GM18517 (cell line): ENCODE measurements around the gene CBFA2T2.
A peak's percentile ranks its signal among the peaks of the same experiment; 100 is the strongest.

Experiments used
- ATAC-seq: cut with Tn5 transposase; IDR thresholded peaks from one replicate; pipeline ENCODE4 v1.9.1; 2021; ENCODE audit warnings: mild to moderate bottlenecking, moderate library complexity; ENCODE audit not compliant: unreplicated experiment

CBFA2T2 gene

DNA sequence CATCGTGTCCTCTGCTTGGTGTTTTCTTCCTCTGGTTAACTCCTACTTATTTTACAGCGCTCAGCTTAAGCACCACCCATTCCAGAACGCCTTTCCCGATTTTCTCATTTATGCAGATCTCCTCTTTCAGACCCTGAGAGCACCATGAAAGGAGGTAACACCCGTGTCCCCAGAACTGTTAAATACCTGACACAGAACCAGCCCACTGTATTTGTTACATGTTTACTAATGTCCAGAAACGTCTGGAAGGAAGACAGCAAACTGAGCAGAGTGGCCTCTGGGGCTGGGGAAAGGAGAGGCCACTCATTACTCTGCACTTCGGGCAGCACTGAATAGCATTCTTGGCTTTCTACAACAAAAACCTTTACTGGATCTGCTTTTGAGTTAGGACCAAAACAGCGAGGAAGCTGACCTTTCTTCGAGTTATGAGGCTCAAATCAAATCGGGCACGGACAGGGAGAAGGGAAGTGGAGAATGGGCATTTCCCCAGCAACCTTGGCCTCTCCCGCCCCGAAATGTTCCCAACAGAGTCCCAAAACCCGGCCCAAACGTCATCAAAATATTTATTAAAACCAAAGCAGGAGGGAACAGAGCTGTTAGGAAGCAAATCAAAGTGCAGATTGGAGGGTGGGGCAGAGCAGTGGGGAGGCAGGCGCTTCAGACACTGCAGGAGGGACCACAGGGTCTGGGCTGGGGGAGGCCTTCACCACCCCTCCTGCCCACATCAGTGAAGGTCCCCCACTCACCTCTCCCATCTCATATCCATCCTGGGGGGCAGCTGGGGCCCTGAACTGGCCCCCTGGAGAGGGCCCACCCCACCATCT, 185.5 kb downstream of the CBFA2T2 start:
- no peak for ATAC-seq

DNA sequence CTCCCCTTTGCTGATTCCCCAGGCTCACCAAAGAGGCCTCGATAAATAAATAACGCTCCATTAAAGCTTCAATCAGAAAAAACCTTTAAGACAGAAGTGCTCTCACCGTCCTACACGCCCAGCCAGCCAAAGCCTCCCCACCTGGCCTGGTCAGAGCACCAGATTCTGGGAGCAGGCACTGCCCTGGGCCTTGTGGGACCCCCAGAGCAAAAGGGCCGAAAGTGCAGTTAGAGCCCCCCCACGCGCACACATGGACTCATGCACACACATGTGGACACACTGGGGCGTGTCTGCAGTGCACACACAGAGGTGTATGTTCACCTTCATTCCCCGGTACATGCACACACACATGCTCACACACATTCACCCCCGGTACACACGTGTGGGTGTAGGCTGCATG, 186.2 kb downstream of the CBFA2T2 start:
- ATAC-seq, result no peak

DNA sequence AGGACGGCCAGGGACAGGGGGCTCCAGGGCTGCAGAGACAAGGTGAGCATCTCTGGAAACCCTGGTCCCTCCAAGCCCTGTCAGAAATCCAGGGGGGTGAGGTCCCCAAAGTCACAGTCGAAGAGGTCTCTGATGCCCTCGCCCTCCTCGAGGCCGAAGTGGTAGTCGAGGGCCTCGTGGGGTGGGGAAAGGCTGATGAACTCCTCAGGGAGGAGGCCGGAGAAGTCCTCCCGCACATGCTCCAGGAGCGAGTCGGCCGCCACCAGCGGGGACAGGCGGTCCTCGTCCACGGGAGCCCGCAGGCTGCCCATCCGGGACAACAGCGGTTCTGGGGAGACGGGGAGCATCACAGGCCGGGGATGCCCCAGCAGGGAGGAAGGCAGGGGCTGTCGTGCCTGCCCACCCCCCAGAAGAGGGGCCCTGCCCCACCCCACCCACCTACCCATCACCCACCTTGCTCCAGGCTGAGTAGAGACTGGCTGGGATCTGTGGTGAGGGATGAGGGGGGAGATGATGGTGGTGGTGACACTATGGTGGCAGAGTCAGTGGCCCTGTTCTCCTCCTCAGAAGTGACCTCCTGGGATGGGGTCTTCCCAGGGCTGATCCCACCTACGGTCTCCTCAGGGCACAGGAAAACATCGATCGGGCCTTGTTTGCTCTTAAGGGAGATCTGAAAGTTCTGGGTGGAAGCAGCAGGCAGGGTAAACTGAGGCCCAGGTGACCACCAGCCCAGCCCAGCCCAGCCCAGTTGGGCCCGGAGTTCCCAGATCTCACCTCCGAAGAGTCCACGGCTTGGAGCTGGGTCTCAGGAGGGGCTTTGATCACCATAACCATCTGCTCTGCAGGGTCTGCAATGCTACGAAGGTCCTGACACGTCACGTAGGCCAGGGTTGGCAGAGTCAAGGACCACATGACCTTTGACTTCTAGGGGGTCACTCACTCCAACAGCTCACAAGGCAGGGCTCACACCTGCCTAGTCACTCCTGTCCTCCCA, 187.1 kb downstream of the CBFA2T2 start:
- no peak for ATAC-seq

DNA sequence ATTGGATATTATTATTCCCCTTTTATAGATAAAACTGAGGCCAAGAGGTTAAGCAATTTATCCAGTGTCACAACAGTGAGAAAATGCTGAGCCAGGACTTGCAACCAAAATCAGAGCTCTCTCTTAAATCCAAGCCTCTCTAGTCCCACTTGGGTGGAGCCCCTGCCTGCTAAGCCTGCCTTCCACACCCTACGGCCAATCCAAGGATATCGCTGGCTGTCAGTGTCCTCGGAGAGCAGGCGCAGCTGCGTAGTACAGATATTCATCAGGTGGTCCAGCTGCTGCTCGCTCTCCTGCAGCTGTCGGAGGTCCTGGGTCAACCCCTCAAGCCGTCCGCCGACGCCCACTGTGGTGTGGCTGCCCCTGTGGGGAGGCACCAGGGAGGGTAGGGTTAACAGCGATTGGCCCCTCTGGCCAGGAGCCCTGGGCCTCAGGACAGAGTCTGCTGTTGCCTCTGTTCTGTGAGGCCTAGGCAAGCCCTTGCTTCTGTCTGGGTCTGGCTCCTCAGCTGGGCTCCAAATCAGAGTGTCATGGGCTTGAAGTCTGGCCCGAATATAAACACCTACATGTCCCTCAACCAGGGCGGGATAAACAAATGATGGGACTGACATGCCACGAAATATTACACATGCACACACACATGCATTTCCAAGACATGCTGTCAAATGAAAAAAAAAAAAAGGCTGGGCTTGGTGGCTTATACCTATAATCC, 188.3 kb downstream of the CBFA2T2 start:
- no peak for ATAC-seq

GRCh38 chr20:33679758-33680485, 190.0 kb downstream of the CBFA2T2 start:
- ATAC-seq, result no peak

DNA sequence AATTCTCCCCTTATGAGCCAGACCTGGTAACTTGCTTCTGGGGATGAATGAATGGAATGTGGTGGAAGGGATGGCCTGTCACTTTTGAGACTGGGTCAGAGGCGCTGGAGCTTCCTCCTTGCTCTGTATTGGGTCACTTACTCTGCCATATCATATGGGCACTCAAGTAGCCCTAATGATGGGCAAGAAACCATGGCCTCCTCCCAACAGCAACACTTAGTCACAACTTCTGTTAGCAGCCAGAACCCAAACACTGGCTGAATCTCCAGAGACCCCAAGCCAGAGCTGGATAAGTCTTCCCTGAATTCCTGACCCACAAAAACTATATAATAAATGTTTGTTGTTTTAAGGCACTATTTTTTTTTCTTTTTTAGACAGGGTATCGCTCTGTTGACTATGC, 190.8 kb downstream of the CBFA2T2 start:
- no peak for ATAC-seq

GRCh38 chr20:33681288-33681687, 191.4 kb downstream of the CBFA2T2 start:
- no peak for ATAC-seq

DNA sequence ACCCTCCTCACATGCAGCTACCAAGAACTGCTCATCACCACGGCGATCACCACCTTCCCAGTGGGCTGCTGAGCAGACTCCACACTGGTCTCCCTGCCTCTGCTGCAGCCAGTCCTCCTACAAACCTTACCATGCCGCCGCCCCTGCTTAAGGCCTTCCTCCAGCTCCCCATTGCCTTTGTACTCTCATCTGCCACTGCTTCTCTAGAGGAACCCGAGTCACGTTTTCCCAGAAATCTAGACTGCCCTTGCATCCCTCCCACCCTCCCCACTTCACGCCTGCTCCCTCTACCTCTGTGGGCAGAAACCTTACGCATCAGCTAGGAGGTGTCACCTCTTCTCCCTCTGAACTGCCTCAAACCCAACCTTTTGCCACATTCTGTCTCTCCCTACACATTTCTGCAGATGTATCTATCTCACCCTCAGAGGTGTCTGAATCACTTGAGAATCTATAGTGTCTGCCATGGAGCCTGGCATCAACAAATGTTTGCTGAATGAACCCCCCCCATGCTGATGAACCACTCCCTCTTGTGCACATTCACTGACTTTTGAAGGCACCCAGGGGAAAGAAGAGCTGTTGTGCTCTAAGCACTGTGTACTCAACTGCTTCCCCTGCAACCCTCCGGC, 191.9 kb downstream of the CBFA2T2 start:
- no peak for ATAC-seq

DNA sequence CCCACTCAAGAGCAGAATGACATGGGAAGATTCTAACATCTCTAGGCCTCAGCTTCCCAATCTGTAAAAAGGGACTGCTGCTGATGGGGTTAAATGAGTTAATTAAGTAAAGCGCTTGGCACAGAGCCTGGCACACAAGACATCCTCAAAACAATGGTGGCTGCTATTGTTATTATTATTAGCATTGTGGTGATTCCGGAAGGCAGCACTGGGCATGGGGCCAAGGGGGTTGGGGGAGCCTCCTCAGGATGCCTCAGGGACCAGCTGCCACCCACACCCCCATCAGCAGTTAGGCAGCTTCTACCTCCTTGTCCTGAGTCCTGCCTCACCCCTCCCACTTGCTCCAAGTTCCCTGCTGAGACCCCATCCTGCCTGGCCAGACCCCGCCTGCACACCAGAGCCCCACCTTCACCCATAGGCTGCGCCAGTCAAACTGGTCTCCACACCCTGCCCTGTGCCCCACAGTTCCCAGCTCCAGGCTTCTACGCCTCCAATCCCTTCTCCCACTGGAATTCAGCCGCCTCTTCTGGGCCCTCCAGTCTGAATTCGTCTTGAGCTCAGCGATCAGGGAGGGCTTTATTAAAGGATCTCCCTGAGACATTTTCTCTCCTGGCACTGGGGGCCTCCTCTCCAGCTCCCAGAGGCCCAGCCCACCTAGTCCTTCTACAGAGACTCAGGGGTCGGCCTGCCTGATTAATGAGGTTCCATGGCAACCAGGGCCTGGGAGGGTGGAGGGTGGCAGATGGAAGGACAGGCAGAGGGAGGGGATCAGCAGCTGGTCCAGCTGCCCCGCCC, 194.8 kb downstream of the CBFA2T2 start:
- ATAC-seq, result no peak

DNA sequence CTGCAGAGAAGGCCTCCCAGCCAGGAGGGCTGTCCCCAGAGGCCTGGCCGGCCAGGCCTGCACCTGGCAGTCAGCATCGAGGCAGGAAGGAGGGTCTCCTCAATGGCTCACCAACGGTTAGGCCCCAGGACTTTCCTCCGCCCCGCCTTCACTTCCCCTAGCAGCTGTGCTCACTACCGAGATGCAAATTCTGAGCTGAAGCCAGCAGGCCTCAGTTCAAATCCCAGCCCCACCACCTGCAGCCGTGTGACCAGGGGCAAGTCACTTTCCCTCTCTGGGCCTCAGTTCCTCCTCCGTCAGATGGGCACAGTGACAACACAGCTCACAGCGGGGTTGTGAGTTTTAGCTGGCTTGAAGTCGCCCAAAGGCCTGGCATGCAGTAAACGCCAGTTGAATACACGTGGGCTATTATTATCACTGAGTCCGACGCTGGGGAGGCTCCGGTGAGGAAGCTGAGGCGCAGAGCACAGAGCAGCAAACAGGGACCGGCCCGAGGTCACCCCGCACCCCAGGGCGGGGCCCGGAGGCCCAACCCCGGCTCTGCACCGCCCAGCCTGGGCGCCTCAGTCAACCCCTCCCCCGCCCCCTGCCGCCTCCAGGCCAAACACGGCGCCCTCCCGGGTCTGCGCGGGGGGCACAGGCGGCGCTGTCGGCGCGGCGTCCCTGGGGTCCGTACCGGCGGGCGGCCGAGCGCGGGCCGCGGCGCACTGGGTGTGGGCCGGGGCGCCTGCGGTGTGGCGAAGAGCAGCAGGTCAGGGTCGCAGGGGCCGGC, 195.6 kb downstream of the CBFA2T2 start:
- ATAC-seq, result peak; percentile 52

GRCh38 chr20:33686100-33686983, 196.4 kb downstream of the CBFA2T2 start, which contains the start of gene E2F1:
Gene E2F1 (minus strand): TSS chr20:33686385. CDS start chr20:33686264, 121 bp downstream.
- ATAC-seq, result peak; percentile 58

DNA sequence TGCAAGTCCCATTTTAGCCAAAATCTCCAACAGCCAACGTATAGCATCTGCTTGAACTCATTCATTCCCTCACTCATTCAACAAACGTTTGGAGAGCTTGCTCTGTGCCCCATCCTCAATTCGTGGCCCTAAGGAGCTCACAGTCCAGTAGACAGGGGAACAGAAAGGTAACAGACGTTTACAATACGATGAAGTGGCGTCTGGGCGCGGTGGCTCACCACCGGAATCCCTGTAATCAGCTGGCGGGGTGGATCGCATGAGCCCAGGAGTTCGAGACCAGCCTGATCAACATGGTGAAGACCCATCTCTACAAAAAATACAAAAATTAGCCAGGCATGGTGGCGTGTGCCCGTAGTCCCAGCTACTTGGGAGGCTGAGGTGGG, 197.1 kb downstream of the CBFA2T2 start:
- ATAC-seq, result no peak

DNA sequence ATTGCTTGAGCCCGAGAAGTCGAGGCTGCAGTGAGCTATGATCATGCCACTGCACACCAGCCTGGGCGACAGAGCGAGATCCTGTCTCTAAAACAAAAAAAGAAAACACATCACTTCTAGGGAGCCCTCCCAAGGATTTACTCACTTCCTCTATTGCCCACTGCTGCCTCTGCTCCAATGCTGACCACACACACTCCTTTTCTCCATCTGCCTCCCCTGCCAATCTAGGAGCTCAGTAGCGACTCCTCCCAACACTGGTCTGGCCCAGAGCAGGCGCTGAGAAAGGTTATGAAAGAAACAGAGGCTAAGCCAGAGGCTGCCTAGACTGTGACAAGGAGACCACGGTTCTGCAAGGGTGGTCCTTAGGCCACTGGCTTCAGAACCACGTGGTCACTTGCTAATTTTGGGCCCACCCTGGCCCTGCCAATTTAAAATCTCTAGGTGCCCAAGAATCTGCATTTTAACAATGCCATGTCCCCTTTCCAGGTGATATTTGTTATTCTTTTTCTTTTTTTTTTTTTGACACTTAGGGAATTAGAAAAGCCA, 197.5 kb downstream of the CBFA2T2 start:
- no peak for ATAC-seq

DNA sequence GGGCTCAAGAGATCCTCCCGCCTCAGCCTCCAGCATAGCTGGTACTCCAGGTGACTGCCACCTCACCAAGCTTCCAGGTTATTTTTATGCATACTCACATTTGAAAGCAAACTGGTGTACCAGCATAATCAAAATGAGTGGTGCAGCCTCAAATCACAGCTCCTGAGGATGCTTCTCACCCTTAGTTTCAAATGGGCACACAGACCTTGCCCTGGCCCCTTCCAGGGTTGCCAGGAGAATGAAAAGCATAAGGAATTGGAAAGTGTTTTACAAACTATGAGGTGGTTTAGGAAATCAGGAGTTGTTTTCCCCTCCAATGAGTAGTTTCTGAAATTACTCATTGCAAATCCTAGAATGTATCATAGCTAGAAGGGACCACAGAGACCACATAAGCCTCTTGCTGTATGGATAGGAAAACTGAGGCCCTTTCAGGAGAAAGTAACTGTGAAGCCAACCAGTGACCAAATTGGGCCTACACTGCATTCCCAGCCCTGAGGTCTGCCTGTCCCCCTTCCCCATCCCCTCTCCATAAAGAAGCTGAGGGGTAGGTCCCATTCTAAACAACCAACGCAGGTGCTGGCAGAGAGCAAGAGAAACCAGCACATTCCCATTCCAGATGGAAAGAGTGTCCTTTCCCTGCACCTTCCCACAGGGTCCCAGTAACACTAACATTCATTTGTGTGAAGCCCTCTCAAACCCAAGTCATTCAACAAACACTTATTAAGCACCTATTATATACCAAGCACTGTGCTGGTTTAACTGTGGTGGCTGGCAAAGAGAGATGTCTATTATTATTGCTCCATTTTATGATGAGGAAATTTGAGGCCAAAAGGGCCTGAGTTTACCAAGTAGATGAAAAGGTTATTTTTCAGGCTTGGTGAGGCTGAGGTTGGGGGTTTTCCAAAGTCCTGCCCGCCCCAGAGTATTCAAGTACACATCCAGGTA, 198.4 kb downstream of the CBFA2T2 start:
- no peak for ATAC-seq

GRCh38 chr20:33688938-33689424, 199.1 kb downstream of the CBFA2T2 start:
- no peak for ATAC-seq

DNA sequence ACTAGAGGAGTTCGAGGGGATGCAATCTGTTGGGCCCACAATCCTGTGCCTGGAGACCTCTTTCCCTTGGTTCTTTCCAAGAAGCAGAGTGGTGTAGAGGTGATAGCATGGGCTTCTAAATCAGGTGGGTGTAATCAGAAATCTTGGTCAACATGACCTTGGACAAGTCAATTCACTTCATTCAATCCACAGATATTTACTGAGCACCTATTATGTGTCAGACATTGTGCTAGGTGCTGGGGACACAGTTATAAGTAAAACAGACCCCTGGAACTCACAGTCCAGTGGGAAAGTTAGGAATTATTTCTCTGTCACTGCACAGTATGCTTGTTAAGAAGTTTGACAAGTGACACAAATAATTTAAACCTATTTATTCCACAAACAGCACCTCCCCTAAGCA, 199.6 kb downstream of the CBFA2T2 start:
- no peak for ATAC-seq
